Endodermal cell (in vitro differentiated cells): ENCODE results near the gene RNASEH1. TPM values are rescaled to one million over a fixed set of nuclear protein-coding genes. Genes with fewer than 3 reads are reported as not detected.

ENCODE experiments used
- DNase-seq: peaks from one replicate; pipeline ENCODE4 v3.0.0-alpha.2; 2017
- H3K27ac ChIP-seq: 2 replicates; pipeline ENCODE4 v1.5.1; 2013; ENCODE audit warnings: mild to moderate bottlenecking, low read depth, low read length, moderate library complexity
- H3K27me3 ChIP-seq: 2 replicates; pipeline ENCODE4 v1.6.1; 2013; ENCODE audit warnings: mild to moderate bottlenecking, low read length, moderate library complexity; ENCODE audit not compliant: insufficient read depth, control insufficient read depth, poor library complexity, severe bottlenecking
- H3K36me3 ChIP-seq: 2 replicates; pipeline ENCODE4 v1.7.0; 2013; ENCODE audit warnings: mild to moderate bottlenecking, low read length, moderate library complexity; ENCODE audit not compliant: control insufficient read depth, insufficient read depth
- H3K4me1 ChIP-seq: one replicate; pipeline ENCODE4 v1.7.0; 2013; ENCODE audit warnings: low read length; ENCODE audit not compliant: control insufficient read depth, insufficient read depth
- H3K4me3 ChIP-seq: 2 replicates; pipeline ENCODE4 v1.5.1; 2013; ENCODE audit warnings: mild to moderate bottlenecking, low read length, moderate library complexity
- H3K9ac ChIP-seq: 2 replicates; pipeline ENCODE4 v1.6.1; 2013; ENCODE audit warnings: mild to moderate bottlenecking, low read length, moderate library complexity; ENCODE audit not compliant: poor library complexity, severe bottlenecking; ENCODE audit errors: extremely low read depth
- H3K9me3 ChIP-seq: 2 replicates; pipeline ENCODE4 v1.6.1; 2013; ENCODE audit warnings: mild to moderate bottlenecking, low read length, moderate library complexity; ENCODE audit not compliant: control insufficient read depth
- H3K27ac Mint-ChIP-seq: 2 replicates; pipeline ENCODE4 v1.8.0; 2020; ENCODE audit warnings: mixed read lengths
- H3K27me3 Mint-ChIP-seq: 2 replicates; pipeline ENCODE4 v1.8.0; 2021; ENCODE audit warnings: mild to moderate bottlenecking, mixed read lengths; ENCODE audit not compliant: insufficient read depth
- H3K36me3 Mint-ChIP-seq: 2 replicates; pipeline ENCODE4 v1.8.0; 2020; ENCODE audit warnings: low read depth, mixed read lengths
- H3K4me1 Mint-ChIP-seq: 2 replicates; pipeline ENCODE4 v1.8.0; 2020; ENCODE audit warnings: mixed read lengths
- H3K4me3 Mint-ChIP-seq: 2 replicates; pipeline ENCODE4 v1.8.0; 2020; ENCODE audit warnings: mild to moderate bottlenecking, moderate library complexity, mixed read lengths
- H3K9me3 Mint-ChIP-seq: 2 replicates; pipeline ENCODE4 v1.8.0; 2020; ENCODE audit warnings: mild to moderate bottlenecking, mixed read lengths
- CTCF ChIP-seq: fragments of 200-600 bp; sonication (generic); conservative IDR thresholded peaks from 2 replicates; pipeline ENCODE4 v1.5.0; 2021; ENCODE audit warnings: antibody characterized with exemption, mild to moderate bottlenecking
- WGBS, 2 experiments: methylation state at CpG; one replicate each; pipeline versions ENCODE4 v1.1.5 to v1.1.7; 2013; ENCODE audit warnings: missing lambda C conversion rate in 2 of 2, mixed read lengths in 1 of 2; ENCODE audit not compliant: insufficient coverage in 1 of 2, insufficient read length in 1 of 2; 5-methylcytosine and 5-hydroxymethylcytosine counted together
- total RNA-seq, 2 donors: library from RNA; stranded (reverse); fragmentation: NEBNext Ultra II Directional in 1 of 2; extraction: Animal tissue kit (Norgen Biotek cat#: 25700) in 1 of 2; gene quantifications; 2 replicates in 1 of 2; 3 replicates in 1 of 2; pipeline ENCODE4 v1.2.1, GENCODE V29; 2021

RNASEH1 gene
- total RNA-seq, 2 donors from 2014 or later, result 28.2 to 35.2 TPM

- no peak overlapping the region for H3K4me3 Mint-ChIP-seq
- Histone ChIP-seq H3K4me1 (no peaks in the 10 kb centered on the region), H3K27me3 (no peaks in the 10 kb centered on the region), H3K9ac (no peak overlapping the region), H3K9me3 (no peaks in the 10 kb centered on the region), H3K27ac (peak overlapping the region; percentile 7), H3K36me3 (peaks cover 47% of the 10 kb centered on the region), H3K4me3 (no peak overlapping the region)
- peaks cover 7% of the 10 kb centered on the region for H3K4me1 Mint-ChIP-seq
- H3K27ac Mint-ChIP-seq, result no peak overlapping the region
- no peak for DNase-seq
- H3K9me3 Mint-ChIP-seq, result peaks cover 8% of the 10 kb centered on the region
- TF ChIP-seq CTCF, result no peak
- 89 to 91% methylated on average over 16 to 29 of the region's 29 CpGs for WGBS, 2 experiments
- H3K27me3 Mint-ChIP-seq, result no peaks in the 10 kb centered on the region
- peaks cover 68% of the 10 kb centered on the region for H3K36me3 Mint-ChIP-seq
These were observed 27.4 kb upstream of the RNASEH1 start for GRCh38 chr2:3585261-3586109.

- TF ChIP-seq CTCF, result no peak
- Mint-ChIP-seq H3K27ac (no peak overlapping the region), H3K4me1 (peaks cover 5% of the 10 kb centered on the region), H3K27me3 (no peaks in the 10 kb centered on the region), H3K36me3 (peaks cover 74% of the 10 kb centered on the region), H3K4me3 (no peak overlapping the region), H3K9me3 (peaks cover 7% of the 10 kb centered on the region)
- Histone ChIP-seq H3K36me3 (peaks cover 55% of the 10 kb centered on the region), H3K4me1 (no peaks in the 10 kb centered on the region), H3K9ac (no peak overlapping the region), H3K4me3 (no peak overlapping the region), H3K9me3 (no peaks in the 10 kb centered on the region), H3K27ac (no peak overlapping the region), H3K27me3 (no peaks in the 10 kb centered on the region)
- WGBS, 2 experiments, result 63 to 100% methylated on average over 1 to 3 of the region's 4 CpGs
- no peak for DNase-seq
These were observed 26.6 kb upstream of the RNASEH1 start for GRCh38 chr2:3584608-3585260.

- TF ChIP-seq CTCF, result no peak
- H3K4me1 ChIP-seq, result no peaks in the 10 kb centered on the region
- no peak overlapping the region for H3K9ac ChIP-seq
- no peak overlapping the region for H3K27ac Mint-ChIP-seq
- H3K9me3 Mint-ChIP-seq, result no peaks in the 10 kb centered on the region
- no peaks in the 10 kb centered on the region for H3K27me3 Mint-ChIP-seq
- no peaks in the 10 kb centered on the region for H3K9me3 ChIP-seq
- peaks cover 74% of the 10 kb centered on the region for H3K36me3 Mint-ChIP-seq
- no peak overlapping the region for H3K4me3 Mint-ChIP-seq
- H3K36me3 ChIP-seq, result peaks cover 61% of the 10 kb centered on the region
- DNase-seq, result no peak
- WGBS, 2 experiments, result 92 to 96% methylated on average over 4 to 6 of the region's 6 CpGs
- no peak overlapping the region for H3K27ac ChIP-seq
- H3K4me1 Mint-ChIP-seq, result peaks cover 5% of the 10 kb centered on the region
- H3K27me3 ChIP-seq, result no peaks in the 10 kb centered on the region
- H3K4me3 ChIP-seq, result no peak overlapping the region
These were observed 25.9 kb upstream of the RNASEH1 start for GRCh38 chr2:3584076-3584475.
